Skin of body (tissue), 2 donors: Measurements from ENCODE around the gene NPNT. TPM values are rescaled to one million over a fixed set of nuclear protein-coding genes. Genes with fewer than 3 reads are reported as not detected.
"Not testable (repeated sequence)": the region's sequence is repeated elsewhere in the genome, so short reads cannot be mapped to it uniquely, and the experiment has no call there.

Experiments used
- DNase-seq: peaks from one replicate; lab custom pipeline; 2025; lab: John Stamatoyannopoulos, UW
- total RNA-seq: library from RNA; depleted of rRNA; stranded (reverse); fragments of >200 nt; gene quantifications from one replicate; pipeline ENCODE4 v1.2.3, GENCODE V29; 2014

Gene NPNT
- 30.7 TPM for total RNA-seq

- DNase-seq, result no peak
Observed at GRCh38 chr4:105894660-105895582, at the start of gene NPNT. TSS of gene NPNT (plus strand) at chr4:105895471. CDS start at chr4:105895653, 182 bp downstream.

- no peak for DNase-seq
Observed at GRCh38 chr4:105845559-105845958, 49.7 kb upstream of the NPNT start.

GRCh38 chr4:105848359-105848758 is 46.9 kb upstream of the NPNT start:
- not testable (repeated sequence) for DNase-seq

- no peak for DNase-seq
Observed at GRCh38 chr4:105851196-105851595, 44.1 kb upstream of the NPNT start.

- not testable (repeated sequence) for DNase-seq
Observed at GRCh38 chr4:105852230-105852629, 43.0 kb upstream of the NPNT start.

GRCh38 chr4:105858466-105859040 is 36.7 kb upstream of the NPNT start:
- no peak for DNase-seq

GRCh38 chr4:105859233-105859632 is 36.0 kb upstream of the NPNT start:
- no peak for DNase-seq

- no peak for DNase-seq
Observed at GRCh38 chr4:105870963-105871362, 24.3 kb upstream of the NPNT start.

GRCh38 chr4:105871997-105872396 is 23.3 kb upstream of the NPNT start:
- DNase-seq, result no peak

- DNase-seq, result no peak
Observed at GRCh38 chr4:105875233-105875632, 20.0 kb upstream of the NPNT start.

- no peak for DNase-seq
Observed at GRCh38 chr4:105878668-105879067, 16.6 kb upstream of the NPNT start.

GRCh38 chr4:105887508-105887907 is 7.8 kb upstream of the NPNT start:
- DNase-seq, result no peak

GRCh38 chr4:105895583-105896460 is 551 bp downstream of the NPNT start:
- DNase-seq, result peak; percentile 3

- no peak for DNase-seq
Observed at GRCh38 chr4:105896461-105896942, 1.2 kb downstream of the NPNT start.

GRCh38 chr4:105896984-105897775 is 1.9 kb downstream of the NPNT start:
- DNase-seq, result no peak

- DNase-seq, result no peak
Observed at GRCh38 chr4:105900541-105900940, 5.3 kb downstream of the NPNT start.

GRCh38 chr4:105902550-105903262 is 7.4 kb downstream of the NPNT start:
- no peak for DNase-seq

GRCh38 chr4:105909787-105910281 is 14.6 kb downstream of the NPNT start:
- no peak for DNase-seq

- DNase-seq, result no peak
Observed at GRCh38 chr4:105911426-105911825, 16.2 kb downstream of the NPNT start.

- DNase-seq, result no peak
Observed at GRCh38 chr4:105912633-105913032, 17.4 kb downstream of the NPNT start.
